CD4-positive, alpha-beta T cell treated with Interleukin-6 for 4 hours (primary cell): ENCODE results near the gene CRTC3.
A peak's percentile ranks its signal among the peaks of the same experiment; 100 is the strongest.
"Not testable (repeated sequence)": the region's sequence is repeated elsewhere in the genome, so short reads cannot be mapped to it uniquely, and the experiment has no call there.

ENCODE experiments used
- DNase-seq: peaks from one replicate; pipeline ENCODE4 v3.0.0-alpha.2; 2020; ENCODE audit warnings: mixed read lengths

Gene CRTC3

GRCh38 chr15:90657520-90658172 lies 127.9 kb downstream of the CRTC3 start:
- peak; percentile 68 for DNase-seq

DNA sequence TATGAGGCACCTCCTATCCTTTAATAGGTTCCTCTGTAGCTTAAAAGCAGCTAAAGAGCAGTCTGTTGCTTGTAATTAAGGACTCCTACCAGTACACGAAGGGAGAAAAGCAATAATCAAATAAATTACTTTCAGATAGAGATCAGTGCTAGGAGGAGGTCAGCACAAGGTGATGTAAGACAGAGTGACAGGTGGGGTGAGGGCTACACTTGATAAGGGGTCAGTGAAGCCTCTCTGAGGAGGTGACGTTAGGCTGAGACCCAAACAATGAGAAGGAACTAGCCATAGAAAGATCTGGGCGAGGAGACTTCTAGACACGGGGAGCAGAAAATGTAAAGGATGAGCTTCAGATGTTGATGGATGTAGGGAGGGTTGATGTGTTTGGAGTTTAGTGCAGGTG lies 129.8 kb downstream of the CRTC3 start:
- no peak for DNase-seq

DNA sequence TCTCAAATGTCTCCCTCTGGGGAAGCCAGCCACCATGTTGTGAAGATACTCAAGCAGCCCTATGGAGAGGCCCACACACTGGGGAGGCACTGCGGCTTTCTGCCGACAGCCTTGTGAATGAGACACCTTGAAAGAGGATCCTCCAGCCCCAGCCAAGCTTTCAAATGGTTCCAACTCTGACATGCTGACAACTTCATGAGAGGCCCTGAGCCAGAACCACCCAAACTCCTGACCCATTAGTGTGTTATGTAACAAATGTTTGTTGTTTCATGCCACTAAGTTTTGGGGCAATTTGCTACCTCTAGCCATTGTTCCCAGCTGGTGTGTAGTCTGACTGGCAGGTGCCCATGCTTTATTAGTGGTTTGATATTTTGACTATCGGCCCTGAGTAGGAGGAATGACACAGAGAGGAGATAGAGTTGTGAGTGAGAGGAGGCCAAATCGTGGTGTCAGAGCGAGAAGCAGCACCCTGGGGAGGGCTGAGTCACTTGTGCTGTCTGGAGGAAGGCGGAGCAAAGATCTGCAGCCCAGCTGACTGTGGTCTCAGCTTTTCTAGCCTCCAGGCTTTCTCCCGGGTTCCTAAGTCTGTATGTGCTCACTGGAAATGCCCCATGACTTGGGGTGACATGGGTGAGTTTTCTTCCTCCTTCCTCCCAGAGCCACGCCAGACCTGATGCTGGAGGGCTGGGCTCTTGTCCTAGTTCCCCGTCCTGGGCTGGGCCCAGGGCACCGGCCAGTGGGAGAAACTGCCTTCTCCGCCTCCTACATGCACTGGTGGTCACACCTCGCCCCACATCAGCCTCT lies 130.7 kb downstream of the CRTC3 start:
- DNase-seq, result peak; percentile 80

DNA sequence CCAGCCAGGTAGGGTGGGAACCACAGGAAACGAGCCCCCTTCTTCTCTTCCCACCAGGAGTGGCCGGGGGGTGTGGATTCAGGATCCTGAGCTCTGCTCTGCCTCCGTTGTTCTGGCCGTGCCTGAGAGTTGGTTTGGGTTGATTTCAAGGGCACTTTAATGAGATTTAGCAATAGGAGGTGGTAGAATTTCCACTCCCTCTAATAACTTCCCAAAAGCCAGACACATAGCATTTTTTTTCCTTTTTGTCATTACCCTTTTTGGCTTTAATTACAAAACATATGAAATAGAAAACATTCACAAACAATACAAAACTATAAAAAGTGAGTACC lies 131.2 kb downstream of the CRTC3 start:
- not testable (repeated sequence) for DNase-seq

GRCh38 chr15:90664081-90664461 lies 134.3 kb downstream of the CRTC3 start:
- DNase-seq, result not testable (repeated sequence)

DNA sequence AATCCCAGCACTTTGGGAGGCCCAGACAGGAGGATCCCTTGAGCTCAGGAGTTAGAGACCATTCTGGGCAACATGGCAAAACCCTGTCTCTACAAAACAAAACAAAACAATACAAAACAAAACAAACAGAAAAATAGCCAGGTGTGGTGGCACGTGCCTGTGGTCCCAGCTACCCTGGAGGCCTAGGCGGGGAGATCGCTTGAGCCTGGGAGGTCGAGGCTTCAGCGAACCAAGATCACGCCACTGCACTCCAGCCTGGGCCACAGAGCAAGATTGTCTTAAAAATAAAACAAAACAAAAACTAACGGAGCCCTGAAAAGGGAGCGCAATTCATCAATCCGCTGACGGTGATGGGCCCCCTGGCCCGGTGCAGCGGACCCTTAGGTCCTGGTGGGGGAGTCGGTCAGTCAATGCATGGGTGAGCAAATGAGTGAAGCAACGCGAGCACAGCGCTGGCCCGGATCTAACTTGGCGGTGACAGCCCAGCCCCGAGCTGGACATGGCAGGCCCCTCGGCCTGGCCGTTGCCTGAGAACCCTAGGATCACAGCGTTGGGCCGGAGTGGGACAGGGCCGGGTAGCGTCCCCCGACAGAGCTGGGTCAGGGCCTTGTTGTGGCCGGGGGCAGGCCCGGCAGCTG lies 135.0 kb downstream of the CRTC3 start:
- no peak for DNase-seq

- peak; percentile 49 for DNase-seq
Observed at GRCh38 chr15:90665288-90666134, 135.8 kb downstream of the CRTC3 start.

DNA sequence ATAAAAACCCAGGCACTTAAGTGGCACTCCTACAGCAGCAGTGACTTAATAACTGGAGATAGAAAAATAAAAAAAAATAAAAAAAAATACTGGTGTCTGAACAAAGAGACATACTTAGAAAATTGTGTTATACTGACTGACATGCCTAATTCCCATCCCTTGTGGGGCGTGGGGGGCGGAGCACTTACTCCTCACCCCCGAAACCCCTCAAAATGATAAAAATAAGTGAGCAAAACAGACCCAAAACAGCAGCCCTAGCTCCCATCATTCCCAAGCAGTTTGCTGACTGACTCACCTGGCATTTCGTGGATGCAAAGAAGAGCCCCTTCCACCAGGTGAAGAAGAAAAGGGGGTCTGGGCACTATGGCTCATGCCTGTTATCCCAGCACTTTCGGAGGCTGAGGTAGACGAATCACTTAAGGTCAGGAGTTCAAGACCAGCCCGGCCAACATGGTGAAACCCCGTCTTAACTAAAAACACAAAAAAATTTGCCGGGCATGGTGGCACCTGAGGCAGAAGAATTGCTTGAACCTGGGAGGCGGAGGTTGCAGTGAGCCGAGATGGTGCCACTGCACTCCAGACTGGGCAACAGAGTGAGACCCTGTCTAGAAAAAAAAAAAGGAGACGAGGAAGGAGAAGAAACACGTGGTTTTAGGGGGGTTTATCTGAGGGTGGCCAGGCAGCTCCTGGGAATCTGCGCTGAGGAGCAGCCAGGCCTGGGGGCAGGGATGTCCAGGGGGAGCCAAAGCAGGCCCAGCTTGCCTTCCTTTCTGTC lies 136.6 kb downstream of the CRTC3 start:
- no peak for DNase-seq

DNA sequence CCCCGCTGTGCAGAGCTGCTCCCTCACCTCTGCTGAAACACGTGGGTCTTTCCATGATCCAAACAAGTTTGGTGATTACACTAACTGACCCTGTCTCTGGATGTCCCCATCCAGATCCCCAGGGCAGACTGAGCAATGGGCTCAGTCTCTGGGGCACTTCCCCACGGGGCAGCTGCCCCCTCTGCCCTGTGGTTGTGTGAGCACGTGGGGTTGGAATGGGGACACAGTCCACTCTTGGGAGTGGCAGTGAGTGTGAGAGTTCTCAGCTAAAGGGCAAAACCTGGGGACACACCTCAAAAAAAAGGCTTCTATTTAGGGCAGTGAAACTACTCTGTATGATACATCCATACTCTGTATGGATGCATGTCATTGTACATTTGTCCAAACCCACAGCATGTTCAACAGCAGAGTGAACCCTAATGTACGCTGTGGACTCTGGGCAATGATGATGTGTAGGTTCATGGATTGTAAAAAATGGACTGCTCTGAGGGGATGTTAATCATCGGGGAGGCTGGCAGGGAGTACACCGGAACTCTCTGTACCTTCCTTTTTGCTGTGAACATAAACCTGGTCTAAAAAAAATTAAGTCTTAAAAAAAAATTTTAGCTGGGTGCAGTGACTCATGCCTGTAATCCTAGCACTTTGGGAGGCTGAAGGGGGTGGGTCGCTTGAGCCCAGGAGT lies 137.5 kb downstream of the CRTC3 start:
- peak; percentile 16 for DNase-seq

DNA sequence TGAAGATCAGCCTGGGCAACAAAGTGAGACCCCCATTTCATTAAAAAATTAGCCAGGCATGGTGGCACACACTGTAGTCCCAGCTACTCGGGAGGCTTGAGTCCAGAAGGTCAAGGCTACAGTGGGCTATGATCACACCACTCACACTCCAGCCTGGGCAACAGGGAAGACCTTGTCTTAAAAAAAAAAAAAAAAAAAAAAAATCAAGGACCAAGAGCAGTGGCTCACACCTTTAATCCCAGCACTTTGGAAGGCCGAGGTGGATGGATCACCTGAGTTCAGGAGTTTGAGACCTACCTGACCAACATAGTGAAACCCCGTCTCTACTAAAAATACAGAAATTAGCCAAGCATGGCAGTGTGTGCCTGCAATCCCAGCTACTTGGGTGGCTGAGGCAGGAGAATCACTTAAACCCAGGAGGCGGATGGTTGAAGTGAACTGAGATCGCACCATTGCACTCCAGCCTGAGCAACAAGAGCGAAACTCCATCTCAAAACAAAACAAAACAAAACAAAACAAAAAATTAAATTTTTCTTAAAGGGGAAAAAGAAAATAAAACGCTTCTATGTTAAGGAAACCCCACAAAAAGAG lies 138.1 kb downstream of the CRTC3 start:
- DNase-seq, result not testable (repeated sequence)

DNA sequence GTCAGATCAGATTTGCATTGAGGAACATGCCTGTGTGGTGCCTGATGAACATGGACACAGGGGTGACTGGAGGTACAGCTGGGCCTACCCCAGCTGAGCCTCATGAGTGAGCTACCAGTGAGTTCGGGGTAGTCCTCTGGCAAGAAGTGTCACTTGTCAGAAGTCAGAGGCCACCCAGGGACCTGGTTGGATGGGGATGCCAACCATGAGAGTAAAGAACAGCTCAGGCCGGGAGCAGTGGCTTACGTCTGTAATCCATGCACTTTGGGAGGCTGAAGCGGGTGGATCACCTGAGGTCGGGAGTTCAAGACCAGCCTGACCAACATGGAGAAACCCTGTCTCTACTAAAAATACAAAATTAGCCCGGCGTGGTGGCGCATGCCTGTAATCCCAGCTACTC lies 140.9 kb downstream of the CRTC3 start:
- not testable (repeated sequence) for DNase-seq

GRCh38 chr15:90671216-90671615 lies 141.5 kb downstream of the CRTC3 start:
- DNase-seq, result no peak

GRCh38 chr15:90673357-90673756 lies 143.6 kb downstream of the CRTC3 start:
- not testable (repeated sequence) for DNase-seq

DNA sequence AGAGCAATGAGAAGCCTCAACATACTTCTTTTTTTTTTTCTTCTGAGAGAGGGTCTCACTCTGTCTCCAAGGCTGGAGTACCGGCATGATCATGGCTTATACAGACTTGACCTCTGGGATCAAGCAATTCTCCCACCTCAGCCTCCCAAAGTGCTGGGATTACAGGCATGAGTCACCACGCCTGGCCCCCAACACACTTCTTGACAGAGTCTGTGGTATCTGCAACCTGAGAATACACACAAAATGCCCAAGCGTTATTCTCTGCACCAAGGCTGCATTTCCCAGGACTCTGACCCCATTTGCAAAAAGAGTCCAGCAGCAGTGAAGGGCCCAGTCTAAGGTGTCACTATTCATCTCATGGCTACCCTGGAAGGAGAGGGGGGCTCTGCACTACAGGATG lies 144.8 kb downstream of the CRTC3 start:
- no peak for DNase-seq

- no peak for DNase-seq
Observed at GRCh38 chr15:90675464-90675863, 145.7 kb downstream of the CRTC3 start.

DNA sequence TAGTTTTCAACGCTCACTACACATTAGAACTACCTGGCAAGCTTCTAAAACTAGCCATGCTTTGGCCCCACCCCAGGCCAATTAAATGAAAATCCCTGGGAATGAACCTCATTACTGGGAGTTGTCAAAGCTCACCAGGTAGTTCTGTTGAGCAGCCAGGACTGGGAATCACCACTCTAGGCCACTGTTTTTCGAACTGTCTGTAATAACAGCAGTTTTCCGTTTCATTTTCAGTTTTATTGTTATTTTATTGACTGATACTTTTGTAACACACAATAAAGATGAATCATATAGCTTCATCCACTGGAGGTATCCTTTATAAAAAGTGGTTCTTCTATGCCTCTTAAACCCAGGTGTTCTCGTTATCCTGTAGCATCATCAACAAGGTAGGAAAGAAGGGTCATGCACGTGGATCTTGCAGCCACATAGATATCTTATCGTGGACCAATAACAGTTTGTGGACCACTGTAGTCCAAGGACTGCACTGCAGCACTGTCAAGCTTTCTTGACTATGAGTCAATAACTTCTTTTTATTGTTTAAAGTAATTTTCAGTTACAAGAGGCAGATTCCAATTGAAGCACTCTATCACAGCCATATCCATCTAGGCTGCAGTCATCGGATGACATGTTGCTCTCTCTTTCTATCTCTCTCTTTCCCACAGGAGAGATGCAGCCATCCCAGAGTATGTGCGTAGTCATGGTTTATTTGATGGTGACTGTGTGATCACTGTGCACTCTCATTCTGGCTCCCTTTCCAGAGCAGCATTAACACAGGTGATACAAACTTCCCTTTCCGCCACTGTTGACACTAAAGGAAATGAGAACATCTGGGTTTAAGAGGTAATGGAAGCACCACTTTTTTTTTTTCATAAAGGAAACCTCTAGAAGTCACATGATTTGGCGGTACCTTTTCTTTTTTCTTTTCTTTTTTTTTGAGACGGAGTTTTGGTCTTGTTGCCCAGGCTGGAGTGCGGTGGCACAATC lies 148.4 kb downstream of the CRTC3 start:
- peak; percentile 43 for DNase-seq

DNA sequence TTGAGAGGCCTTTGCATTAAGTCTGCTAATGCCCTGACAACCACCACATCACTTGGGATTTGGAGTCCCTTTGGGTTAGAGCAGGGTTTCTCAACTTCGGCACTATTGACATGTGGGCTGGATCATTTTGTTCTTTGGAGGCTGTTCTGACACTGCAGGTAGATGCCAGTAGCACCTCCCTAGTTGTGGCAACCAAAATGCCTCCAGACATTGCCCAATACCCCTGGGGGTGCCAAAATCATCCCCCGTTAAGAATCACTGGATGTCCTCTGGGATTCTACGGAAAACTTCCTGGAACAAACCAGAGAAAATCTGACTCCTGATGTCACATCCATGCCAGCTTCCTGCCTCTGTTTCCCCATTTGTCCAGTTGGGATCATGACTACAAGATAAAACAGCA lies 150.2 kb downstream of the CRTC3 start:
- no peak for DNase-seq

DNA sequence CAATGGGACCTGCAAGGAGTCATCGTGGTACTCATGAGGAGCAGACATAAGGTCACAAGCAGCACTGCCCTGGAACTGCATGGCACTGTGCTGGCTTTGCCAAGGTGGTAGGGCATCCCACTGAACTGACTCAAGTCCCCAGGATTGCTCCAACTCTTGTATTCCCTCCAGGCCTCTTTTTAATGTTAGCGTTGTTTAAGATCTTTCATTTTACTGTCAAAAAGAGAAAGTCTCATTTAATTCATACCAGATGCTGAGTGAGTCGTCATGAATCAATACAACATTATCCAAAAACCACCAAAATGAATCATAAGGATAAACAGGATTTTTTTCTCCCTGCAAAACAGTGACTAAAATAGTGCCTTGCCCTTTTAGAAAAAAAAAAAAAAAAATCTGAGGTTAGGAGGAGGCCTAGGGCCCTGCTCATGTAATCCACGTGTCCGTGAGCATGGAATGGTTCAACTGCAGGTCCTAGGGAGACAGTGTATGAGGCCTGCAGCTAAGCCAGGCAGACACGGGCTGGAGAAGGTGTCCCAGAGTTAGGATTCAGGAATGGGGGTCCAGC lies 150.7 kb downstream of the CRTC3 start:
- no peak for DNase-seq

DNA sequence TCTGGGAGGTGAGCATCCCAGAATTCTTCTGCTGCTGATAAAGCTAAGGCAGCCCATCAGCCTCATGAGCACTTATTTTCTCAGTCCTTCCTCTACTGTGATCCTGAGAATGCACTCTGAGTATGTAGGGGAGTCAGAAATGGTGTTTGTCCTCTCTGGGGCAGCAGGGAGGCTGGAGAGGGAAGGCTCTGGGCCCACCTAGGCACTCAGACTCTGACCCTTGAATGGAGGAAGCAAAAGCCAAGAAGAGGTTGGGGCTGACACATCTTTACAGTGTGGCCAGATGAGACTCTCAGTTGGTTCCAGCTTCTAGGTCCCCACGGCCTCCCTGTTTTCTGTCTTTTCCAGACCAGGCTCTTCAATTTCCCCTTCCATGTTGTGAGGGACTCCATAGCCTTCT lies 151.3 kb downstream of the CRTC3 start:
- DNase-seq, result no peak

- no peak for DNase-seq
Observed at GRCh38 chr15:90681480-90681879, 151.8 kb downstream of the CRTC3 start.
